Common myeloid progenitor, CD34-positive (primary cell): ENCODE results near the gene AHCYL1.
A peak's percentile ranks its signal among the peaks of the same experiment; 100 is the strongest.

Experiments
- CTCF ChIA-PET: fragments of 350-600 bp; sonication (Branson Sonifier 250); formaldehyde crosslinking; loops from one replicate; lab custom pipeline; 2021; ENCODE audit warnings: antibody characterized with exemption; lab: Charles Lee
- POLR2A ChIA-PET: fragments of 350-600 bp; sonication (Branson Sonifier 250); formaldehyde crosslinking; loops from one replicate; lab custom pipeline; 2021; ENCODE audit warnings: antibody characterized with exemption; lab: Charles Lee
- DNase-seq, 3 donors: peaks; one replicate each; pipeline versions ENCODE4 v3.0.0 to v3.0.0-alpha.2; 2013
- H3K27ac ChIP-seq, 2 experiments: 1 replicate in 1 of 2; 2 replicates in 1 of 2; pipeline ENCODE4 v1.7.0; 2013; ENCODE audit warnings: inconsistent platforms in 2 of 2, low read length in 2 of 2, mild to moderate bottlenecking in 2 of 2, low read depth in 1 of 2, moderate library complexity in 1 of 2; ENCODE audit not compliant: severe bottlenecking in 2 of 2, insufficient read depth in 1 of 2, poor library complexity in 1 of 2
- H3K27me3 ChIP-seq, 5 experiments: replicated peaks in 2 of 5; 1 replicate in 3 of 5; 2 replicates in 2 of 5; pipeline versions ENCODE4 v1.6.1 to v1.7.0; 2013; ENCODE audit warnings: low read length in 4 of 5, mild to moderate bottlenecking in 2 of 5, moderate library complexity in 2 of 5, inconsistent platforms in 1 of 5; ENCODE audit not compliant: insufficient read depth in 5 of 5, control insufficient read depth in 4 of 5
- H3K36me3 ChIP-seq, 4 experiments: 1 replicate in 2 of 4; 2 replicates in 2 of 4; pipeline versions ENCODE4 v1.6.1 to v1.7.0; 2013; ENCODE audit warnings: low read length in 3 of 4, control low read depth in 1 of 4, mild to moderate bottlenecking in 1 of 4; ENCODE audit not compliant: control insufficient read depth in 4 of 4, insufficient read depth in 4 of 4
- H3K4me1 ChIP-seq, 4 experiments: 1 replicate in 3 of 4; 2 replicates in 1 of 4; pipeline versions ENCODE4 v1.6.1 to v1.7.1; 2013; ENCODE audit warnings: low read length in 3 of 4, mild to moderate bottlenecking in 3 of 4, control low read depth in 1 of 4, inconsistent platforms in 1 of 4, moderate library complexity in 1 of 4; ENCODE audit not compliant: control insufficient read depth in 4 of 4, insufficient read depth in 4 of 4; ENCODE audit errors: control extremely low read depth in 1 of 4
- H3K4me3 ChIP-seq, 7 experiments: 1 replicate in 4 of 7; 2 replicates in 3 of 7; pipeline versions ENCODE4 v1.5.1 to v1.7.0; 2013; ENCODE audit warnings: mild to moderate bottlenecking in 7 of 7, low read length in 6 of 7, moderate library complexity in 6 of 7, inconsistent platforms in 2 of 7, low read depth in 2 of 7, control low read depth in 1 of 7; ENCODE audit not compliant: insufficient read depth in 4 of 7, control insufficient read depth in 1 of 7; ENCODE audit errors: extremely low read depth in 1 of 7
- H3K9me3 ChIP-seq, 5 experiments: 1 replicate in 4 of 5; 2 replicates in 1 of 5; pipeline versions ENCODE4 v1.6.1 to v1.7.1; 2013; ENCODE audit warnings: low read length in 4 of 5, mild to moderate bottlenecking in 2 of 5, inconsistent platforms in 1 of 5, low read depth in 1 of 5, moderate library complexity in 1 of 5; ENCODE audit not compliant: control insufficient read depth in 4 of 5, insufficient read depth in 2 of 5; ENCODE audit errors: control extremely low read depth in 1 of 5
- WGBS: methylation state at CpG from one replicate; pipeline ENCODE4 v1.1.5; 2013; ENCODE audit not compliant: insufficient coverage; 5-methylcytosine and 5-hydroxymethylcytosine counted together

AHCYL1 gene

GRCh38 chr1:110056776-110057175 lies 72.2 kb downstream of the AHCYL1 start:
- ChIA-PET CTCF (interaction anchor here (0.7 to 12.8 kb wide), 7 partner anchors 10 to 402 kb away, joined by 3 to 221 read pairs (median 6); partner anchors contain the start of gene STRIP1), POLR2A (no interaction called here)
- H3K36me3 ChIP-seq = peaks cover 9 to 78% (median 66%) of the 10 kb centered on the region in 4 experiments
- no peaks in the 10 kb centered on the region for H3K27me3 ChIP-seq
- H3K4me1 ChIP-seq = no peaks in the 10 kb centered on the region
- no peak overlapping the region for H3K4me3 ChIP-seq
- H3K27ac ChIP-seq = no peak overlapping the region
- no peaks in the 10 kb centered on the region for H3K9me3 ChIP-seq
- WGBS = 100% methylated on average over 3 of the region's 3 CpGs
- no peak for DNase-seq

DNA sequence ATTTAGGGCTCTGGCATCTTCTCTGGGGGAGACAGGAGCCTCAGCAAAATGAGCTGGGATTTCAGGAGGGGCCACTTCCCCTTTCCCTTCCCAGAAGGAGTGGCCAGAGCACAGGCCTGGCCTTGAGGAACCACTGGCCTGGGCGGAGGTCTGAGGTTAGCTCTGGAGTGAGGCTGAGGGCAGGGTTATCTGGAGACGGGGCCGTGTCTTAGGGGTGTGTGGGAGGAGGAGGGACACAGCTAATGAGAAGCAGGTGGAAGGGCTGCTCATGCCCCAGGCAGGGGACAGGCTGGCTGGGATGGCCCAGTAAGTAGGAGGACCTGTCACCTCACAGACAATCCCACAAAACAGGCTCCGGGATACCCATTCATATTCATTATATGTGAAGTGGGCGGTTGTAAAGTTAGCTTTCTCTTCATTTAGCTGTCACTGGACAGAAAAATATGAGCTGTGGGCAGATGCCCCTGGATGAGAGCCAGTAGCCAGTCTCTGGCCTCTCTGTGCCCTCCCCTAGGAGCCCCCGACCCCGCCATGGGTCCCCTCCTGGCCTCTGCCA lies 73.5 kb downstream of the AHCYL1 start:
- H3K27ac ChIP-seq = no peak overlapping the region
- H3K36me3 ChIP-seq = peaks cover 8 to 67% (median 57%) of the 10 kb centered on the region in 4 experiments
- no peaks in the 10 kb centered on the region for H3K4me1 ChIP-seq
- no peaks in the 10 kb centered on the region for H3K27me3 ChIP-seq
- WGBS = 100% methylated on average over 2 of the region's 7 CpGs
- H3K9me3 ChIP-seq = no peaks in the 10 kb centered on the region
- DNase-seq = no peak
- POLR2A ChIA-PET = interaction anchor here (1.1 to 1.4 kb wide), 2 partner anchors 8 to 13 kb away, joined by 4 to 5 read pairs; no protein-coding TSS in a partner anchor
- CTCF ChIA-PET = interaction anchor here (0.8 to 12.8 kb wide), 10 partner anchors 8 to 355 kb away, joined by 3 to 221 read pairs (median 6); partner anchors contain the start of genes STRIP1 and UBL4B
- H3K4me3 ChIP-seq = no peak overlapping the region

DNA sequence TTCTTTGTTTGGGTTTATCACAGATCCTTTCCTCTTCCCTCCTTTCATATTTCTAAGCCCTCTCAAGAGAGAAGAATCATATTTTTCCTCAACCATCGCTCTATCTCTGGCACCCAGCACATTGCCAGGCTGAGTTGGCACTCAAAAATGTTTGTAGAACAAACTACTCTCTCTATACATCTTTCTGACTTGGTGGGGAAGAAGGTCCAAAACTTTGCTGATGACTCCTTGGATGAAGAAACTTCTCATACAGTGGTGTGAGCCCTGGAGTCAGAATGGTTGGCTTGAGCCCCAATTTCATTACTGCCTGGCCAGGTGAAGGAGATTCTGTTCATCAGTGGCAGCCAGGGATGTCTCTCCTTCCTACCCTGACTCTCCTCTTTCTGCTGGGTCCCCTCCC lies 74.0 kb downstream of the AHCYL1 start:
- WGBS = 83% methylated on average over 1 of the region's 1 CpG
- no peaks in the 10 kb centered on the region for H3K4me1 ChIP-seq
- H3K9me3 ChIP-seq = no peaks in the 10 kb centered on the region
- H3K27me3 ChIP-seq = no peaks in the 10 kb centered on the region
- ChIA-PET POLR2A (interaction anchor here (1.4 kb wide), 1 partner anchor 8 kb away, joined by 5 read pairs; no protein-coding TSS in a partner anchor), CTCF (interaction anchor here (0.8 to 12.8 kb wide), 13 partner anchors 8 to 354 kb away, joined by 3 to 221 read pairs (median 6); partner anchors contain the start of gene STRIP1)
- H3K36me3 ChIP-seq = peaks cover 8 to 61% (median 51%) of the 10 kb centered on the region in 4 experiments
- no peak overlapping the region for H3K27ac ChIP-seq
- no peak for DNase-seq
- H3K4me3 ChIP-seq = no peak overlapping the region

DNA sequence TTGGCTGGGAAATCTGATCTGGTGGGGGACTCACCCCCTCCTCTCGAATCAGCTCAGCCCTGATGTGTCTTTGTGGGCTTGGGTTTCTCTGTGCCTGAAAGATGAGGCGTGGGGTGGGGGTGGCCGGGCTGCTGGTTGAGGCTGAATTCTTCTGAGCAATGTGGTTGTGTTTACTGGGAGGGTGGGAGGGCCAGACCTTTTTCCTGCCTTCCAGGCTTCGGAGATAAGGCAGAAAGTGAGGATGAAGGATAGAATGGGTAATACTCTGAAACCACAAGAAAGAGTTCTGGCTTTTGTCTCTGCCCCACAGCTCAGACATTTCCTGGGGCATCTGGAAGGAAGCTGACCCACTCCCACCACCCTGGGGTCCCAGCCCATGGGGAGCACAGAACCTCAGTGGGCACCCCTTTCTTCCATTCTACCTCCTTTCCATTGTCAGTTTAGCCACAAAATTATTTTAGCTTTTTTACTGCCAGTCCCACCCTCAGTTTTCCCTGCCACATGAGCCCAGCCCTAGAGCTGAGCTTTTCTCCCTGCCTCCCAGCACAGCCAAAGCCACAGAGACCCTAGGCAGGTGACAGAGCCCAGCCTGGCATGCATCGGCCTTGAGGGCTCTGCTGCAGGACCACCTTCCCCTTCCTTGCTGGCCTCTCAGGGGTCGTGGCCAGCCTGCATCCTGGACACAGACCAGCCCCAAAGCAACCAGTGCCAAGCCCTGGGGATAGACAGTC lies 74.7 kb downstream of the AHCYL1 start:
- ChIA-PET CTCF (interaction anchor here (0.7 to 5.3 kb wide), 20 partner anchors 8 to 353 kb away, joined by 3 to 41 read pairs (median 5); partner anchors contain the start of genes AHCYL1, STRIP1 and UBL4B), POLR2A (interaction anchor here (1.1 kb wide), 1 partner anchor 17 kb away, joined by 3 read pairs; no protein-coding TSS in a partner anchor)
- H3K4me3 ChIP-seq = no peak overlapping the region
- peaks cover 0 to under 1% (median 0%) of the 10 kb centered on the region in 5 experiments for H3K27me3 ChIP-seq
- no peak for DNase-seq
- peaks cover 8 to 54% (median 46%) of the 10 kb centered on the region in 4 experiments for H3K36me3 ChIP-seq
- H3K27ac ChIP-seq = no peak overlapping the region
- 89% methylated on average over 4 of the region's 6 CpGs for WGBS
- H3K4me1 ChIP-seq = no peaks in the 10 kb centered on the region
- no peaks in the 10 kb centered on the region for H3K9me3 ChIP-seq

DNA sequence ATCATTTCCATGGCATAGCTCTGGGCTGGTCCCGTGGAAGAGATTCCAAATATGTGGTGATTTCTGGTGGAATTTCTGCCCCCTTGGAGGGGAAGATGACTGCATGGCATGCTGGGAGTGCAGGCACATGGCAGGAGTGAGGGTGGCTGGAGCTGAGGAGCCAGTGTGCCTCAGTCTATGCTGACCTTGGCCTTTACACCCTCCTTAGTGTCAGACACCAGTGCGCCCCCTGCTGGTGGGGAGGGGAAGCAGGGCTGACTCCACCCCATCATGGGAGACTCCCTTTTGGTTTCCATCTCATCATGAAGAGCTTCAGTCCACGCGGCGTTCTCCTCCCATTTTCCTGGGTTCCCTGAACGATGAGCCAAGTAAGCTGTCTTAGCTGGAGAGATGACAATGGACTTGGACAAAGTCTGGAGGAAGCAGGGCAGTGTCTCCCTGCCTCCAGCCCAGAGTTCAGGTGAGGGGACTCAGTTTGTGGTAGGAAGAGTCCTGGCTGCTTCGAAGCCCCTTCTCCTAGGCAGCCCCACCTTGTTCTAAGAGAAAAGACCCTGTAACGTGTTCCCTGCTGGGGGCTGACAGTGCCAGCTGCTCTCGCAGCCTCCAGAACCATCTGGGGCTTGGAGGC lies 75.6 kb downstream of the AHCYL1 start:
- 90% methylated on average over 7 of the region's 9 CpGs for WGBS
- Histone ChIP-seq H3K4me3 (no peak overlapping the region), H3K36me3 (peaks cover 5 to 46% (median 38%) of the 10 kb centered on the region in 4 experiments), H3K27ac (no peak overlapping the region), H3K9me3 (no peaks in the 10 kb centered on the region), H3K4me1 (no peaks in the 10 kb centered on the region), H3K27me3 (peaks cover 0 to 6% (median 3%) of the 10 kb centered on the region in 5 experiments)
- ChIA-PET CTCF (interaction anchor here (0.6 to 5.3 kb wide), 25 partner anchors 9 to 352 kb away, joined by 3 to 41 read pairs (median 5); partner anchors contain the start of genes AHCYL1, STRIP1 and UBL4B), POLR2A (interaction anchor here (0.7 to 1.1 kb wide), 2 partner anchors 16 to 162 kb away, joined by 3 read pairs; no protein-coding TSS in a partner anchor)
- peak; percentile 48 to 72 (median 60) for DNase-seq

GRCh38 chr1:110060662-110061060 lies 76.1 kb downstream of the AHCYL1 start:
- POLR2A ChIA-PET = no interaction called here
- Histone ChIP-seq H3K4me1 (no peaks in the 10 kb centered on the region), H3K9me3 (no peaks in the 10 kb centered on the region), H3K36me3 (peaks cover 5 to 41% (median 33%) of the 10 kb centered on the region in 4 experiments), H3K27ac (no peak overlapping the region), H3K4me3 (no peak overlapping the region), H3K27me3 (peaks cover 0 to 10% (median 5%) of the 10 kb centered on the region in 5 experiments)
- CTCF ChIA-PET = interaction anchor here (0.6 to 5.3 kb wide), 18 partner anchors 8 to 55 kb away, joined by 3 to 41 read pairs (median 6); partner anchors contain the start of genes STRIP1 and UBL4B
- DNase-seq = no peak
- WGBS = 98% methylated on average over 6 of the region's 7 CpGs
